Measurements from ENCODE around the gene UMPS. TPM values are rescaled to one million over a fixed set of nuclear protein-coding genes. Genes with fewer than 3 reads are reported as not detected.

Gene UMPS
- polyA plus RNA-seq, 2 of the 4 experiments (the other 2 are of a cell fraction), result 53.0 to 64.4 TPM

GRCh38 chr3:124768812-124769211, 38.6 kb downstream of the UMPS start (continued):
- TF ChIP-seq HMGXB4 (CRISPR knock-in tag; IDR thresholded peaks at IDR 0.05; ENCODE audit: borderline replicate concordance) (no peak), KDM1A (IDR thresholded peaks at IDR 0.05; ENCODE audit: low read depth) (no peak), JUNB (IDR thresholded peaks at IDR 0.05) (no peak), MAFK (IDR thresholded peaks at IDR 0.05; ENCODE audit: partially characterized antibody) (no peak), NR3C1 (IDR thresholded peaks at IDR 0.05) (no peak), KDM5A (IDR thresholded peaks at IDR 0.05) (no peak), EP300 (IDR thresholded peaks at IDR 0.05) (no peak), ZNF302 (CRISPR knock-in tag; IDR thresholded peaks at IDR 0.05) (no peak), CTCF (IDR thresholded peaks at IDR 0.05) (peak; percentile 49), CHD2 (IDR thresholded peaks at IDR 0.05; ENCODE audit: low read length, partially characterized antibody) (no peak), NFE2L2 (conservative IDR thresholded peaks at IDR 0.05; ENCODE audit: low read length) (no peak), ZC3H11A (IDR thresholded peaks at IDR 0.05) (no peak), SREBF2 (IDR thresholded peaks at IDR 0.05) (no peak), GATA3 (IDR thresholded peaks at IDR 0.05; ENCODE audit: borderline replicate concordance) (no peak), NPAS2 (CRISPR knock-in tag; IDR thresholded peaks at IDR 0.05; ENCODE audit: borderline replicate concordance) (no peak), ZFP36 (IDR thresholded peaks at IDR 0.05; ENCODE audit: borderline replicate concordance, partially characterized antibody) (no peak), BHLHE40 (IDR thresholded peaks at IDR 0.05; ENCODE audit: low read depth, low read length) (no peak), HOXA7 (CRISPR knock-in tag; IDR thresholded peaks at IDR 0.05) (no peak)
- TF ChIP-seq, protein P1, sequence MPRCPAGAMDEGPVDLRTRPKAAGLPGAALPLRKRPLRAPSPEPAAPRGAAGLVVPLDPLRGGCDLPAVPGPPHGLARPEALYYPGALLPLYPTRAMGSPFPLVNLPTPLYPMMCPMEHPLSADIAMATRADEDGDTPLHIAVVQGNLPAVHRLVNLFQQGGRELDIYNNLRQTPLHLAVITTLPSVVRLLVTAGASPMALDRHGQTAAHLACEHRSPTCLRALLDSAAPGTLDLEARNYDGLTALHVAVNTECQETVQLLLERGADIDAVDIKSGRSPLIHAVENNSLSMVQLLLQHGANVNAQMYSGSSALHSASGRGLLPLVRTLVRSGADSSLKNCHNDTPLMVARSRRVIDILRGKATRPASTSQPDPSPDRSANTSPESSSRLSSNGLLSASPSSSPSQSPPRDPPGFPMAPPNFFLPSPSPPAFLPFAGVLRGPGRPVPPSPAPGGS (IDR thresholded peaks at IDR 0.05), result no peak
- TF ChIP-seq, protein P2, sequence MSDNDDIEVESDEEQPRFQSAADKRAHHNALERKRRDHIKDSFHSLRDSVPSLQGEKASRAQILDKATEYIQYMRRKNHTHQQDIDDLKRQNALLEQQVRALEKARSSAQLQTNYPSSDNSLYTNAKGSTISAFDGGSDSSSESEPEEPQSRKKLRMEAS (IDR thresholded peaks at IDR 0.05), result peak; percentile 38; the same call in 1 of the 2 replicates
- TF ChIP-seq, protein P3, sequence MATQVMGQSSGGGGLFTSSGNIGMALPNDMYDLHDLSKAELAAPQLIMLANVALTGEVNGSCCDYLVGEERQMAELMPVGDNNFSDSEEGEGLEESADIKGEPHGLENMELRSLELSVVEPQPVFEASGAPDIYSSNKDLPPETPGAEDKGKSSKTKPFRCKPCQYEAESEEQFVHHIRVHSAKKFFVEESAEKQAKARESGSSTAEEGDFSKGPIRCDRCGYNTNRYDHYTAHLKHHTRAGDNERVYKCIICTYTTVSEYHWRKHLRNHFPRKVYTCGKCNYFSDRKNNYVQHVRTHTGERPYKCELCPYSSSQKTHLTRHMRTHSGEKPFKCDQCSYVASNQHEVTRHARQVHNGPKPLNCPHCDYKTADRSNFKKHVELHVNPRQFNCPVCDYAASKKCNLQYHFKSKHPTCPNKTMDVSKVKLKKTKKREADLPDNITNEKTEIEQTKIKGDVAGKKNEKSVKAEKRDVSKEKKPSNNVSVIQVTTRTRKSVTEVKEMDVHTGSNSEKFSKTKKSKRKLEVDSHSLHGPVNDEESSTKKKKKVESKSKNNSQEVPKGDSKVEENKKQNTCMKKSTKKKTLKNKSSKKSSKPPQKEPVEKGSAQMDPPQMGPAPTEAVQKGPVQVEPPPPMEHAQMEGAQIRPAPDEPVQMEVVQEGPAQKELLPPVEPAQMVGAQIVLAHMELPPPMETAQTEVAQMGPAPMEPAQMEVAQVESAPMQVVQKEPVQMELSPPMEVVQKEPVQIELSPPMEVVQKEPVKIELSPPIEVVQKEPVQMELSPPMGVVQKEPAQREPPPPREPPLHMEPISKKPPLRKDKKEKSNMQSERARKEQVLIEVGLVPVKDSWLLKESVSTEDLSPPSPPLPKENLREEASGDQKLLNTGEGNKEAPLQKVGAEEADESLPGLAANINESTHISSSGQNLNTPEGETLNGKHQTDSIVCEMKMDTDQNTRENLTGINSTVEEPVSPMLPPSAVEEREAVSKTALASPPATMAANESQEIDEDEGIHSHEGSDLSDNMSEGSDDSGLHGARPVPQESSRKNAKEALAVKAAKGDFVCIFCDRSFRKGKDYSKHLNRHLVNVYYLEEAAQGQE (IDR thresholded peaks at IDR 0.05), result no peak

DNA sequence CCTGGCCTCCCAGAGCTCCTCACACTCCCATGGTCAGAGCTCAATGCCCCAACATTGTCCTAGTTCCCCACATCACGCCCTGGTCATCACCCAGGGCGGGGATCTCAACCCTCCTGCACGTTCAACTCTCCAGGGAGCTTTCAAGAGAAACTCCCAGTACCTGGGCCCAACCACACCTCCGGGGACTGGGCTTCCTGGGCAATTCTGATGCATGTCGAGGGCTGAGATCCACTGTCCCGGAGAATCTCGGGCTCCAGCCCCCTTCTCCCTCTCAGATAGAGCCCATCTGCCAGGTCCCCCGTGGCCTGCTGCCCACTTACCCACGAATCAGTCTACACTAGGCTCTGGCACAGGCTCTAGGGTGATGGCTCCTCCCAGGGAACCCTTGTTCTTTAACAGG, 39.2 kb downstream of the UMPS start:
- ChIA-PET POLR2A (no interaction called here), CTCF (interaction anchor here (1.1 to 15.7 kb wide), 9 partner anchors 8 to 135 kb away, joined by 3 to 352 read pairs (median 5); no protein-coding TSS in a partner anchor)
- H3K4me2 ChIP-seq, result no peak overlapping the region
- FAIRE-seq, result no peak
- no peak for DNase-seq (ENCODE audit: low read depth in 1 of 2, low spot score in 1 of 2)
- H3K4me1 ChIP-seq, result peaks cover 57% of the 10 kb centered on the region
- ATAC-seq, result no peak; a peak in 1 of 6 replicates
- WGBS (ENCODE audit: missing lambda C conversion rate), result 91% methylated on average over 9 of the region's 9 CpGs
- no peak overlapping the region for H3K4me3 ChIP-seq
- peak overlapping the region; percentile 34 to 82; a peak in 5 of 6 replicates for H3K27ac ChIP-seq
- no peak for TF ChIP-seq CEBPB (IDR thresholded peaks at IDR 0.05)
- no peak for TF ChIP-seq ZSCAN20 (CRISPR knock-in tag; IDR thresholded peaks at IDR 0.05)
- TF ChIP-seq ESRRA (IDR thresholded peaks at IDR 0.05; ENCODE audit: borderline replicate concordance, low read length), result no peak
- H3K9me3 ChIP-seq, result no peaks in the 10 kb centered on the region
